H1 (cell line): ENCODE results near the gene UBC. TPM values are rescaled to one million over a fixed set of nuclear protein-coding genes. Genes with fewer than 3 reads are reported as not detected.

Experiments used
- CTCF ChIA-PET: fragments of 300-600 bp; sonication (Branson Sonifier 250); formaldehyde crosslinking; loops from one replicate; lab custom pipeline; 2021; ENCODE audit not compliant: partially characterized antibody; lab: Charles Lee
- POLR2A ChIA-PET: fragments of 300-600 bp; sonication (Branson Sonifier 250); formaldehyde crosslinking; loops from one replicate; lab custom pipeline; 2021; ENCODE audit warnings: inconsistent platforms; ENCODE audit not compliant: partially characterized antibody; lab: Charles Lee
- DNase-seq, 2 experiments: peaks; one replicate each; pipeline versions ENCODE4 v3.0.0 to v3.0.0-alpha.2; 2010 to 2022; ENCODE audit warnings: low spot score in 2 of 2, low read depth in 1 of 2, mixed read lengths in 1 of 2
- FAIRE-seq: peaks from 2 replicates; lab custom pipeline; 2011; peaks lifted over from hg19 to GRCh38; lab: Jason Lieb, UNC
- H2AFZ ChIP-seq: 2 replicates; pipeline ENCODE4 v1.8.1; 2012; ENCODE audit warnings: low read length, inconsistent platforms
- H2AK5ac ChIP-seq: 2 replicates; pipeline ENCODE4 v1.6.1; 2013; ENCODE audit warnings: low read depth, low read length
- H2BK120ac ChIP-seq: replicated peaks from 2 replicates; pipeline ENCODE3; 2013; ENCODE audit warnings: low read depth, low read length, inconsistent platforms
- H2BK12ac ChIP-seq: 2 replicates; pipeline ENCODE4 v1.6.1; 2013; ENCODE audit warnings: low read depth, low read length
- H2BK15ac ChIP-seq: 2 replicates; pipeline ENCODE4 v1.6.1; 2013; ENCODE audit warnings: low read length
- H2BK20ac ChIP-seq: 2 replicates; pipeline ENCODE4 v1.6.1; 2013; ENCODE audit warnings: low read length
- H2BK5ac ChIP-seq: 2 replicates; pipeline ENCODE4 v1.6.1; 2013; ENCODE audit warnings: low read depth, low read length
- H3K14ac ChIP-seq: 2 replicates; pipeline ENCODE4 v1.6.1; 2013; ENCODE audit warnings: inconsistent platforms; ENCODE audit not compliant: insufficient read length
- H3K18ac ChIP-seq: 2 replicates; pipeline ENCODE4 v1.6.1; 2013; ENCODE audit warnings: low read length; ENCODE audit errors: extremely low read depth
- H3K23ac ChIP-seq: 2 replicates; pipeline ENCODE4 v1.6.1; 2013; ENCODE audit warnings: inconsistent platforms; ENCODE audit not compliant: insufficient read length
- H3K23me2 ChIP-seq: 2 replicates; pipeline ENCODE4 v1.6.1; 2013; ENCODE audit warnings: low read depth, low read length
- H3K27ac ChIP-seq: 2 replicates; pipeline ENCODE4 v1.6.1; 2011; ENCODE audit warnings: low read depth, low read length, inconsistent platforms
- H3K27me3 ChIP-seq, 4 experiments: replicated peaks in 1 of 4; 1 replicate in 1 of 4; 2 replicates in 3 of 4; pipeline versions ENCODE4 v1.6.1 to v1.8.1; 2011 to 2013; ENCODE audit warnings: low read length in 3 of 4, mild to moderate bottlenecking in 3 of 4, inconsistent platforms in 2 of 4, mixed read lengths in 2 of 4, moderate library complexity in 1 of 4; ENCODE audit not compliant: control insufficient read depth in 3 of 4, insufficient read depth in 3 of 4; ENCODE audit errors: extremely low read depth in 1 of 4
- H3K36me3 ChIP-seq, 4 experiments: 2 replicates each; pipeline versions ENCODE4 v1.6.1 to v1.8.1; 2011 to 2013; ENCODE audit warnings: mild to moderate bottlenecking in 4 of 4, low read length in 3 of 4, moderate library complexity in 2 of 4, control low read depth in 1 of 4, inconsistent platforms in 1 of 4; ENCODE audit not compliant: insufficient read depth in 4 of 4, control insufficient read depth in 2 of 4
- H3K4ac ChIP-seq: replicated peaks from 2 replicates; pipeline ENCODE3; 2013; ENCODE audit warnings: low read length, low read depth, mixed read lengths, inconsistent platforms; ENCODE audit not compliant: insufficient read length
- H3K4me1 ChIP-seq, 4 experiments: replicated peaks in 1 of 4; 1 replicate in 1 of 4; 2 replicates in 3 of 4; pipeline versions ENCODE4 v1.6.1 to v1.8.1; 2011 to 2013; ENCODE audit warnings: low read length in 3 of 4, inconsistent platforms in 2 of 4, mixed read lengths in 1 of 4; ENCODE audit not compliant: insufficient read depth in 4 of 4, control insufficient read depth in 3 of 4
- H3K4me2 ChIP-seq, 2 experiments: 2 replicates each; pipeline versions ENCODE4 v1.6.1 to v1.8.1; 2011 to 2013; ENCODE audit warnings: low read depth in 2 of 2, low read length in 2 of 2, control low read depth in 1 of 2, inconsistent platforms in 1 of 2, mild to moderate bottlenecking in 1 of 2; ENCODE audit not compliant: insufficient read depth in 1 of 2
- H3K4me3 ChIP-seq, 4 experiments: fragments of 200-600, 300-600 bp in 1 of 4; sonication (generic), shearing (Covaris generic), sonication (Bioruptor Twin) in 1 of 4; 2 replicates each; pipeline versions ENCODE4 v1.5.1 to v1.8.1; 2011 to 2016; ENCODE audit warnings: low read length in 4 of 4, low read depth in 3 of 4, control low read depth in 2 of 4, inconsistent platforms in 2 of 4, mild to moderate bottlenecking in 2 of 4, mixed read lengths in 1 of 4, moderate library complexity in 1 of 4; ENCODE audit not compliant: insufficient read depth in 2 of 4; ENCODE audit errors: extremely low read depth in 1 of 4
- H3K56ac ChIP-seq: replicated peaks from 2 replicates; pipeline ENCODE3; 2013; ENCODE audit warnings: low read depth, mild to moderate bottlenecking, mixed read lengths, low read length, inconsistent platforms; ENCODE audit not compliant: insufficient read length
- H3K79me1 ChIP-seq: 2 replicates; pipeline ENCODE4 v1.6.1; 2013; ENCODE audit warnings: low read depth, low read length, control low read depth
- H3K79me2 ChIP-seq, 2 experiments: 2 replicates each; pipeline versions ENCODE4 v1.6.1 to v1.8.1; 2012 to 2013; ENCODE audit warnings: low read length in 2 of 2, mild to moderate bottlenecking in 2 of 2, inconsistent platforms in 1 of 2; ENCODE audit not compliant: insufficient read depth in 2 of 2, control insufficient read depth in 1 of 2
- H3K9ac ChIP-seq, 4 experiments: replicated peaks in 1 of 4; 1 replicate in 1 of 4; 2 replicates in 3 of 4; pipeline versions ENCODE4 v1.6.1 to v1.8.1; 2011 to 2013; ENCODE audit warnings: low read depth in 3 of 4, low read length in 3 of 4, control low read depth in 2 of 4, mild to moderate bottlenecking in 2 of 4, moderate library complexity in 2 of 4, inconsistent platforms in 1 of 4; ENCODE audit errors: extremely low read depth in 1 of 4
- H3K9me3 ChIP-seq, 2 experiments: 2 replicates each; pipeline versions ENCODE4 v1.6.1 to v1.8.1; 2012 to 2013; ENCODE audit warnings: mild to moderate bottlenecking in 2 of 2, moderate library complexity in 2 of 2, control low read depth in 1 of 2, inconsistent platforms in 1 of 2, low read depth in 1 of 2, low read length in 1 of 2, mixed read lengths in 1 of 2; ENCODE audit not compliant: insufficient read depth in 2 of 2
- H4K20me1 ChIP-seq, 2 experiments: replicated peaks in 1 of 2; 2 replicates each; pipeline versions ENCODE3 to v1.8.1; 2011 to 2013; ENCODE audit warnings: inconsistent platforms in 2 of 2, low read length in 2 of 2, mild to moderate bottlenecking in 1 of 2; ENCODE audit not compliant: insufficient read depth in 2 of 2, control insufficient read depth in 1 of 2
- H4K5ac ChIP-seq: 2 replicates; pipeline ENCODE4 v1.6.1; 2013; ENCODE audit warnings: low read length, low read depth, mixed read lengths, inconsistent platforms; ENCODE audit not compliant: insufficient read length
- H4K8ac ChIP-seq: 2 replicates; pipeline ENCODE4 v1.8.0; 2013; ENCODE audit warnings: mild to moderate bottlenecking, moderate library complexity, low read length, inconsistent platforms; ENCODE audit not compliant: insufficient read depth; ENCODE audit errors: extremely low read depth
- H4K91ac ChIP-seq: replicated peaks from 2 replicates; pipeline ENCODE3; 2013; ENCODE audit warnings: low read length, mixed read lengths, inconsistent platforms; ENCODE audit not compliant: insufficient read length
- BCL11A ChIP-seq, 2 experiments: IDR thresholded peaks; one replicate each; pipeline ENCODE4 v1.6.1; 2011; ENCODE audit warnings: low read depth in 2 of 2, low read length in 2 of 2, mild to moderate bottlenecking in 2 of 2
- E2F6 ChIP-seq: IDR thresholded peaks from 2 replicates; pipeline ENCODE4 v1.6.1; 2012; ENCODE audit warnings: inconsistent platforms
- EZH2 ChIP-seq: fragments of 200-600 bp; sonication (generic); IDR thresholded peaks from 2 replicates; pipeline ENCODE4 v1.7.1; 2012; ENCODE audit warnings: low read depth, mild to moderate bottlenecking, moderate library complexity, low read length, inconsistent platforms; ENCODE audit not compliant: severe bottlenecking
- FOSL1 ChIP-seq: IDR thresholded peaks from 2 replicates; pipeline ENCODE4 v1.6.1; 2011; ENCODE audit warnings: mild to moderate bottlenecking, low read depth, low read length, moderate library complexity; ENCODE audit not compliant: insufficient read depth
- JUN ChIP-seq: IDR thresholded peaks from 2 replicates; pipeline ENCODE4 v1.6.1; 2011; ENCODE audit warnings: low read depth, mild to moderate bottlenecking, improper control_type of control experiment, low read length
- KDM1A ChIP-seq: fragments of 200-600, 300-600 bp; sonication (generic); IDR thresholded peaks from 2 replicates; pipeline ENCODE4 v1.7.1; 2016; ENCODE audit warnings: mild to moderate bottlenecking, low read length, borderline replicate concordance
- MAFK ChIP-seq: IDR thresholded peaks from 2 replicates; pipeline ENCODE4 v1.6.1; 2012; ENCODE audit warnings: low read depth, mild to moderate bottlenecking, improper control_type of control experiment, low read length
- NRF1 ChIP-seq: IDR thresholded peaks from 2 replicates; pipeline ENCODE4 v1.6.1; 2011; ENCODE audit warnings: mild to moderate bottlenecking, low read depth, low read length, improper control_type of control experiment
- SAP30 ChIP-seq: fragments of 300-600 bp; sonication (generic); IDR thresholded peaks from 2 replicates; pipeline ENCODE4 v1.7.1; 2012; ENCODE audit warnings: low read length, moderate library complexity, mild to moderate bottlenecking, inconsistent platforms; ENCODE audit not compliant: insufficient read depth, insufficient replicate concordance
- SIN3A ChIP-seq, 2 experiments: IDR thresholded peaks in 1 of 2; conservative IDR thresholded peaks in 1 of 2; 2 replicates each; pipeline ENCODE4 v1.6.1; 2011 to 2012; ENCODE audit warnings: low read length in 2 of 2, improper control_type of control experiment in 1 of 2, low read depth in 1 of 2, mild to moderate bottlenecking in 1 of 2
- SIX5 ChIP-seq: IDR thresholded peaks from 2 replicates; pipeline ENCODE4 v1.6.1; 2011; ENCODE audit warnings: mild to moderate bottlenecking, low read depth, low read length
- TBP ChIP-seq: IDR thresholded peaks from 2 replicates; pipeline ENCODE4 v1.6.1; 2011; ENCODE audit warnings: low read depth, low read length, improper control_type of control experiment
- TEAD4 ChIP-seq: IDR thresholded peaks from 2 replicates; pipeline ENCODE4 v1.6.1; 2012; ENCODE audit warnings: low read depth, low read length, inconsistent platforms, mixed read lengths
- WGBS, 2 experiments: shearing (Covaris generic) in 1 of 2; methylation state at CpG; one replicate each; pipeline versions ENCODE4 v1.1.6 to v1.1.7; 2013 to 2015; ENCODE audit warnings: low lambda C conversion rate in 2 of 2, mixed read lengths in 2 of 2, inconsistent platforms in 1 of 2, low coverage in 1 of 2, missing lambda C conversion rate in 1 of 2; ENCODE audit not compliant: insufficient replicate concordance in 2 of 2, insufficient coverage in 1 of 2, insufficient read length in 1 of 2; ENCODE audit errors: extremely low coverage in 1 of 2, missing lambda C conversion rate in 1 of 2; 5-methylcytosine and 5-hydroxymethylcytosine counted together
- polyA plus RNA-seq, 7 experiments: library from polyadenylated mRNA; depleted of rRNA in 3 of 7; stranded (reverse) in 5 of 7; unstranded in 2 of 7; fragments of >200 nt in 5 of 7; fragments of 200-250 nt in 2 of 7; gene quantifications; 1 replicate in 5 of 7; 2 replicates in 1 of 7; 4 replicates in 1 of 7; pipeline versions ENCODE4 v1.2.1 to v1.2.3, GENCODE V29; 2011 to 2013; ENCODE audit warnings: missing spikeins in 2 of 7, mixed read lengths in 2 of 7
- total RNA-seq: library from RNA; stranded (reverse); fragmentation: NEBNext Ultra II Directional; extraction: Animal tissue kit (Norgen Biotek cat#: 25700); gene quantifications from 2 replicates; pipeline ENCODE4 v1.2.1, GENCODE V29; 2021

UBC gene
- total and polyA plus RNA-seq, 2 of the 8 experiments (the other 6 are each of a cell fraction or from before 2014, with no cell fraction given): 559 to 749 TPM

- Histone ChIP-seq H3K27ac (no peak overlapping the region), H3K23ac (no peak overlapping the region), H3K4ac (no peak overlapping the region), H4K8ac (no peak overlapping the region), H2AFZ (no peak overlapping the region), H2BK15ac (no peak overlapping the region), H3K23me2 (no peaks in the 10 kb centered on the region), H3K56ac (no peak overlapping the region), H3K18ac (no peak overlapping the region), H2BK5ac (no peak overlapping the region), H2BK12ac (no peak overlapping the region), H3K14ac (no peak overlapping the region), H2BK20ac (no peak overlapping the region), H3K4me2 (no peak overlapping the region), H4K91ac (no peak overlapping the region), H3K36me3 (peaks cover 19 to 68% (median 56%) of the 10 kb centered on the region in 4 experiments), H3K79me2 (no peaks in the 10 kb centered on the region), H3K9ac (no peak overlapping the region), H3K27me3 (no peaks in the 10 kb centered on the region), H3K9me3 (no peaks in the 10 kb centered on the region; a peak in 1 of 4 replicates), H4K5ac (no peak overlapping the region), H2AK5ac (no peak overlapping the region), H3K4me3 (no peak overlapping the region), H3K79me1 (no peaks in the 10 kb centered on the region), H4K20me1 (peaks cover 0 to 7% of the 10 kb centered on the region in 2 experiments), H3K4me1 (no peaks in the 10 kb centered on the region), H2BK120ac (no peak overlapping the region)
- DNase-seq: no peak
- ChIA-PET POLR2A (interaction anchor here (1.3 kb wide), 1 partner anchor 17 kb away, joined by 3 read pairs; no protein-coding TSS in a partner anchor), CTCF (no interaction called here)
- FAIRE-seq: no peak
- 92% methylated on average over 8 of the region's 8 CpGs; no CpG with 5 or more reads in 1 of the 2 experiments for WGBS, 2 experiments
- TF ChIP-seq JUN (no peak), SIX5 (no peak), EZH2 (no peak), MAFK (no peak), SIN3A (conservative IDR thresholded peaks at IDR 0.05 in 1 of 2, IDR thresholded peaks at IDR 0.05 in 1 of 2; ENCODE audit: low read depth in 1 of 2, low read length in 2 of 2) (no peak), TEAD4 (no peak), TBP (no peak), KDM1A (no peak), NRF1 (no peak), E2F6 (no peak), FOSL1 (no peak), BCL11A (IDR thresholded peaks at IDR 0.05; ENCODE audit: low read depth in 2 of 2, low read length in 2 of 2) (no peak), SAP30 (no peak)
These were observed 48.8 kb upstream of the UBC start for GRCh38 chr12:124963211-124963610.
